ENCODE results near the gene RBM19.
"Not testable (repeated sequence)": the region's sequence is repeated elsewhere in the genome, so short reads cannot be mapped to it uniquely, and the experiment has no call there.

RBM19 gene

GRCh38 chr12:114000861-114001260 lies 34.7 kb upstream of the RBM19 start:
- no peaks in the 10 kb centered on the region for H3K36me3 ChIP-seq (ENCODE audit: control insufficient read depth in 2 of 2, insufficient read depth in 2 of 2, low read length in 2 of 2)
- H3K27ac ChIP-seq (ENCODE audit: low read depth in 2 of 2, low read length in 2 of 2), result no peak overlapping the region
- H3K9me3 ChIP-seq (ENCODE audit: control insufficient read depth in 2 of 2, low read length in 2 of 2), result no peaks in the 10 kb centered on the region
- H3K9ac ChIP-seq (ENCODE audit: low read depth in 1 of 2, low read length in 2 of 2), result no peak overlapping the region
- peaks cover 4 to 12% of the 10 kb centered on the region in 2 donors for H3K27me3 ChIP-seq (ENCODE audit: control insufficient read depth in 2 of 2, insufficient read depth in 2 of 2, low read length in 2 of 2)
- H3K4me1 ChIP-seq (ENCODE audit: control insufficient read depth in 2 of 2, insufficient read depth in 2 of 2, low read length in 2 of 2), result no peaks in the 10 kb centered on the region
- H3K4me3 ChIP-seq (ENCODE audit: low read length in 2 of 2), result no peak overlapping the region

- not testable (repeated sequence) for H3K4me1 ChIP-seq (ENCODE audit: control insufficient read depth in 2 of 2, insufficient read depth in 2 of 2, low read length in 2 of 2); H3K4me3 ChIP-seq (ENCODE audit: low read length in 2 of 2); H3K9ac ChIP-seq (ENCODE audit: low read depth in 1 of 2, low read length in 2 of 2); H3K27ac ChIP-seq (ENCODE audit: low read depth in 2 of 2, low read length in 2 of 2); H3K36me3 ChIP-seq (ENCODE audit: control insufficient read depth in 2 of 2, insufficient read depth in 2 of 2, low read length in 2 of 2); H3K9me3 ChIP-seq (ENCODE audit: control insufficient read depth in 2 of 2, low read length in 2 of 2)
- peaks cover 4 to 11% of the 10 kb centered on the region in 2 donors for H3K27me3 ChIP-seq (ENCODE audit: control insufficient read depth in 2 of 2, insufficient read depth in 2 of 2, low read length in 2 of 2)
Observed at GRCh38 chr12:114000261-114000660, 34.1 kb upstream of the RBM19 start.

GRCh38 chr12:113997365-113997764 lies 31.2 kb upstream of the RBM19 start:
- Histone ChIP-seq H3K27ac (ENCODE audit: low read depth in 2 of 2, low read length in 2 of 2) (no peak overlapping the region), H3K27me3 (ENCODE audit: control insufficient read depth in 2 of 2, insufficient read depth in 2 of 2, low read length in 2 of 2) (peaks cover 6% of the 10 kb centered on the region in 2 donors), H3K9ac (ENCODE audit: low read depth in 1 of 2, low read length in 2 of 2) (no peak overlapping the region), H3K36me3 (ENCODE audit: control insufficient read depth in 2 of 2, insufficient read depth in 2 of 2, low read length in 2 of 2) (no peaks in the 10 kb centered on the region), H3K4me3 (ENCODE audit: low read length in 2 of 2) (no peak overlapping the region), H3K4me1 (ENCODE audit: control insufficient read depth in 2 of 2, insufficient read depth in 2 of 2, low read length in 2 of 2) (no peaks in the 10 kb centered on the region), H3K9me3 (ENCODE audit: control insufficient read depth in 2 of 2, low read length in 2 of 2) (no peaks in the 10 kb centered on the region)

- H3K36me3 ChIP-seq (ENCODE audit: control insufficient read depth in 2 of 2, insufficient read depth in 2 of 2, low read length in 2 of 2), result no peaks in the 10 kb centered on the region
Observed at GRCh38 chr12:113996026-113996425, 29.9 kb upstream of the RBM19 start.

GRCh38 chr12:113994051-113994450 lies 27.9 kb upstream of the RBM19 start:
- Histone ChIP-seq H3K9ac (ENCODE audit: low read depth in 1 of 2, low read length in 2 of 2) (no peak overlapping the region), H3K4me3 (ENCODE audit: low read length in 2 of 2) (no peak overlapping the region), H3K4me1 (ENCODE audit: control insufficient read depth in 2 of 2, insufficient read depth in 2 of 2, low read length in 2 of 2) (no peaks in the 10 kb centered on the region), H3K27ac (ENCODE audit: low read depth in 2 of 2, low read length in 2 of 2) (no peak overlapping the region), H3K36me3 (ENCODE audit: control insufficient read depth in 2 of 2, insufficient read depth in 2 of 2, low read length in 2 of 2) (no peaks in the 10 kb centered on the region), H3K9me3 (ENCODE audit: control insufficient read depth in 2 of 2, low read length in 2 of 2) (no peaks in the 10 kb centered on the region), H3K27me3 (ENCODE audit: control insufficient read depth in 2 of 2, insufficient read depth in 2 of 2, low read length in 2 of 2) (peaks cover 6 to 12% of the 10 kb centered on the region in 2 donors)

More at GRCh38 chr12:113996026-113996425, 29.9 kb upstream of the RBM19 start:
- Histone ChIP-seq H3K9ac (ENCODE audit: low read depth in 1 of 2, low read length in 2 of 2) (no peak overlapping the region), H3K9me3 (ENCODE audit: control insufficient read depth in 2 of 2, low read length in 2 of 2) (no peaks in the 10 kb centered on the region), H3K27ac (ENCODE audit: low read depth in 2 of 2, low read length in 2 of 2) (no peak overlapping the region), H3K4me3 (ENCODE audit: low read length in 2 of 2) (no peak overlapping the region), H3K27me3 (ENCODE audit: control insufficient read depth in 2 of 2, insufficient read depth in 2 of 2, low read length in 2 of 2) (peaks cover 6 to 12% of the 10 kb centered on the region in 2 donors), H3K4me1 (ENCODE audit: control insufficient read depth in 2 of 2, insufficient read depth in 2 of 2, low read length in 2 of 2) (no peaks in the 10 kb centered on the region)

- not testable (repeated sequence) for H3K4me3 ChIP-seq (ENCODE audit: low read length in 2 of 2); H3K9ac ChIP-seq (ENCODE audit: low read depth in 1 of 2, low read length in 2 of 2); H3K36me3 ChIP-seq (ENCODE audit: control insufficient read depth in 2 of 2, insufficient read depth in 2 of 2, low read length in 2 of 2); H3K27ac ChIP-seq (ENCODE audit: low read depth in 2 of 2, low read length in 2 of 2); H3K9me3 ChIP-seq (ENCODE audit: control insufficient read depth in 2 of 2, low read length in 2 of 2); H3K4me1 ChIP-seq (ENCODE audit: control insufficient read depth in 2 of 2, insufficient read depth in 2 of 2, low read length in 2 of 2)
- peaks cover 7 to 12% of the 10 kb centered on the region in 2 donors for H3K27me3 ChIP-seq (ENCODE audit: control insufficient read depth in 2 of 2, insufficient read depth in 2 of 2, low read length in 2 of 2)
Observed at GRCh38 chr12:113992751-113993150, 26.6 kb upstream of the RBM19 start.

- Histone ChIP-seq H3K4me3 (ENCODE audit: low read length in 2 of 2) (no peak overlapping the region), H3K36me3 (ENCODE audit: control insufficient read depth in 2 of 2, insufficient read depth in 2 of 2, low read length in 2 of 2) (no peaks in the 10 kb centered on the region), H3K27ac (ENCODE audit: low read depth in 2 of 2, low read length in 2 of 2) (no peak overlapping the region), H3K27me3 (ENCODE audit: control insufficient read depth in 2 of 2, insufficient read depth in 2 of 2, low read length in 2 of 2) (peaks cover 5 to 12% of the 10 kb centered on the region in 2 donors), H3K9ac (ENCODE audit: low read depth in 1 of 2, low read length in 2 of 2) (no peak overlapping the region), H3K9me3 (ENCODE audit: control insufficient read depth in 2 of 2, low read length in 2 of 2) (no peaks in the 10 kb centered on the region), H3K4me1 (ENCODE audit: control insufficient read depth in 2 of 2, insufficient read depth in 2 of 2, low read length in 2 of 2) (no peaks in the 10 kb centered on the region)
Observed at GRCh38 chr12:113991224-113992044, 25.3 kb upstream of the RBM19 start.

GRCh38 chr12:113990250-113991223 lies 24.4 kb upstream of the RBM19 start:
- H3K4me1 ChIP-seq (ENCODE audit: control insufficient read depth in 2 of 2, insufficient read depth in 2 of 2, low read length in 2 of 2), result no peaks in the 10 kb centered on the region
- H3K36me3 ChIP-seq (ENCODE audit: control insufficient read depth in 2 of 2, insufficient read depth in 2 of 2, low read length in 2 of 2), result no peaks in the 10 kb centered on the region
- H3K9ac ChIP-seq (ENCODE audit: low read depth in 1 of 2, low read length in 2 of 2), result no peak overlapping the region
- H3K4me3 ChIP-seq (ENCODE audit: low read length in 2 of 2), result no peak overlapping the region
- H3K27me3 ChIP-seq (ENCODE audit: control insufficient read depth in 2 of 2, insufficient read depth in 2 of 2, low read length in 2 of 2), result peaks cover 5 to 7% of the 10 kb centered on the region in 2 donors
- H3K9me3 ChIP-seq (ENCODE audit: control insufficient read depth in 2 of 2, low read length in 2 of 2), result no peaks in the 10 kb centered on the region
- no peak overlapping the region for H3K27ac ChIP-seq (ENCODE audit: low read depth in 2 of 2, low read length in 2 of 2)

GRCh38 chr12:113988976-113989375 lies 22.9 kb upstream of the RBM19 start:
- Histone ChIP-seq H3K4me1 (ENCODE audit: control insufficient read depth in 2 of 2, insufficient read depth in 2 of 2, low read length in 2 of 2) (no peaks in the 10 kb centered on the region), H3K9me3 (ENCODE audit: control insufficient read depth in 2 of 2, low read length in 2 of 2) (no peaks in the 10 kb centered on the region), H3K4me3 (ENCODE audit: low read length in 2 of 2) (no peak overlapping the region), H3K36me3 (ENCODE audit: control insufficient read depth in 2 of 2, insufficient read depth in 2 of 2, low read length in 2 of 2) (no peaks in the 10 kb centered on the region), H3K9ac (ENCODE audit: low read depth in 1 of 2, low read length in 2 of 2) (no peak overlapping the region), H3K27ac (ENCODE audit: low read depth in 2 of 2, low read length in 2 of 2) (no peak overlapping the region), H3K27me3 (ENCODE audit: control insufficient read depth in 2 of 2, insufficient read depth in 2 of 2, low read length in 2 of 2) (peaks cover 5 to 7% of the 10 kb centered on the region in 2 donors)

- H3K27me3 ChIP-seq (ENCODE audit: control insufficient read depth in 2 of 2, insufficient read depth in 2 of 2, low read length in 2 of 2), result peaks cover 5 to 7% of the 10 kb centered on the region in 2 donors
- no peaks in the 10 kb centered on the region for H3K36me3 ChIP-seq (ENCODE audit: control insufficient read depth in 2 of 2, insufficient read depth in 2 of 2, low read length in 2 of 2)
- H3K4me1 ChIP-seq (ENCODE audit: control insufficient read depth in 2 of 2, insufficient read depth in 2 of 2, low read length in 2 of 2), result no peaks in the 10 kb centered on the region
- H3K9ac ChIP-seq (ENCODE audit: low read depth in 1 of 2, low read length in 2 of 2), result no peak overlapping the region
- H3K4me3 ChIP-seq (ENCODE audit: low read length in 2 of 2), result no peak overlapping the region
- no peak overlapping the region for H3K27ac ChIP-seq (ENCODE audit: low read depth in 2 of 2, low read length in 2 of 2)
- no peaks in the 10 kb centered on the region for H3K9me3 ChIP-seq (ENCODE audit: control insufficient read depth in 2 of 2, low read length in 2 of 2)
Observed at GRCh38 chr12:113988064-113988451, 21.9 kb upstream of the RBM19 start.
